ENCODE measurements around the gene XKRX.

XKRX gene

GRCh38 chrX:100883654-100884053 lies 45.1 kb downstream of the XKRX start:
- FAIRE-seq (no peak), DNase-seq (ENCODE audit: insufficient read length) (no peak)
- TF ChIP-seq TAF1 (IDR thresholded peaks at IDR 0.05; ENCODE audit: borderline replicate concordance, low read depth, low read length), result no peak
- TF ChIP-seq POLR2AphosphoS5 (IDR thresholded peaks at IDR 0.05; ENCODE audit: low read depth, low read length), result no peak
- no peak for TF ChIP-seq POLR2A (IDR thresholded peaks at IDR 0.05; ENCODE audit: low read depth, low read length)

- DNase-seq (ENCODE audit: insufficient read length), result no peak
- TF ChIP-seq POLR2A (IDR thresholded peaks at IDR 0.05; ENCODE audit: low read depth, low read length) (no peak), TAF1 (IDR thresholded peaks at IDR 0.05; ENCODE audit: borderline replicate concordance, low read depth, low read length) (no peak), POLR2AphosphoS5 (IDR thresholded peaks at IDR 0.05; ENCODE audit: low read depth, low read length) (no peak)
- FAIRE-seq, result no peak
Observed at GRCh38 chrX:100880368-100880767, 48.3 kb downstream of the XKRX start.

- no peak for FAIRE-seq
- TF ChIP-seq POLR2AphosphoS5 (IDR thresholded peaks at IDR 0.05; ENCODE audit: low read depth, low read length) (no peak), TAF1 (IDR thresholded peaks at IDR 0.05; ENCODE audit: borderline replicate concordance, low read depth, low read length) (no peak), POLR2A (IDR thresholded peaks at IDR 0.05; ENCODE audit: low read depth, low read length) (no peak)
- DNase-seq (ENCODE audit: insufficient read length), result no peak
Observed at GRCh38 chrX:100874325-100874724, 54.4 kb downstream of the XKRX start, which contains the start of gene NOX1. Gene NOX1 (minus strand): TSS chrX:100874359. CDS start chrX:100874139, 220 bp downstream.

- DNase-seq (ENCODE audit: insufficient read length), result no peak
- FAIRE-seq, result no peak
- TF ChIP-seq POLR2A (IDR thresholded peaks at IDR 0.05; ENCODE audit: low read depth, low read length) (no peak), POLR2AphosphoS5 (IDR thresholded peaks at IDR 0.05; ENCODE audit: low read depth, low read length) (no peak)
Observed at GRCh38 chrX:100871594-100872560, 56.8 kb downstream of the XKRX start.

- FAIRE-seq (no peak), DNase-seq (ENCODE audit: insufficient read length) (no peak)
- TF ChIP-seq POLR2A (IDR thresholded peaks at IDR 0.05; ENCODE audit: low read depth, low read length), result no peak
- TF ChIP-seq POLR2AphosphoS5 (IDR thresholded peaks at IDR 0.05; ENCODE audit: low read depth, low read length), result no peak
- no peak for TF ChIP-seq TAF1 (IDR thresholded peaks at IDR 0.05; ENCODE audit: borderline replicate concordance, low read depth, low read length)
Observed at GRCh38 chrX:100870527-100870926, 58.2 kb downstream of the XKRX start.

- FAIRE-seq, result no peak
- no peak for TF ChIP-seq POLR2AphosphoS5 (IDR thresholded peaks at IDR 0.05; ENCODE audit: low read depth, low read length)
- TF ChIP-seq POLR2A (IDR thresholded peaks at IDR 0.05; ENCODE audit: low read depth, low read length), result no peak
- no peak for TF ChIP-seq TAF1 (IDR thresholded peaks at IDR 0.05; ENCODE audit: borderline replicate concordance, low read depth, low read length)
- DNase-seq (ENCODE audit: insufficient read length), result no peak
Observed at GRCh38 chrX:100868273-100868672, 60.4 kb downstream of the XKRX start.

GRCh38 chrX:100864657-100865391 lies 63.9 kb downstream of the XKRX start:
- no peak for TF ChIP-seq POLR2AphosphoS5 (IDR thresholded peaks at IDR 0.05; ENCODE audit: low read depth, low read length)
- TF ChIP-seq TAF1 (IDR thresholded peaks at IDR 0.05; ENCODE audit: borderline replicate concordance, low read depth, low read length), result no peak
- TF ChIP-seq POLR2A (IDR thresholded peaks at IDR 0.05; ENCODE audit: low read depth, low read length), result no peak
- FAIRE-seq, result no peak
- no peak for DNase-seq (ENCODE audit: insufficient read length)

Measured in GM12892 (cell line).